HG02885 (cell line): ENCODE measurements around the gene TDRD12.
A peak's percentile ranks its signal among the peaks of the same experiment; 100 is the strongest.
"Not testable (repeated sequence)": the region's sequence is repeated elsewhere in the genome, so short reads cannot be mapped to it uniquely, and the experiment has no call there.

Experiments used
- ATAC-seq: cut with Tn5 transposase; IDR thresholded peaks from one replicate; pipeline ENCODE4 v1.9.1; 2021; ENCODE audit warnings: mild to moderate bottlenecking; ENCODE audit not compliant: unreplicated experiment, poor library complexity

TDRD12 gene

DNA sequence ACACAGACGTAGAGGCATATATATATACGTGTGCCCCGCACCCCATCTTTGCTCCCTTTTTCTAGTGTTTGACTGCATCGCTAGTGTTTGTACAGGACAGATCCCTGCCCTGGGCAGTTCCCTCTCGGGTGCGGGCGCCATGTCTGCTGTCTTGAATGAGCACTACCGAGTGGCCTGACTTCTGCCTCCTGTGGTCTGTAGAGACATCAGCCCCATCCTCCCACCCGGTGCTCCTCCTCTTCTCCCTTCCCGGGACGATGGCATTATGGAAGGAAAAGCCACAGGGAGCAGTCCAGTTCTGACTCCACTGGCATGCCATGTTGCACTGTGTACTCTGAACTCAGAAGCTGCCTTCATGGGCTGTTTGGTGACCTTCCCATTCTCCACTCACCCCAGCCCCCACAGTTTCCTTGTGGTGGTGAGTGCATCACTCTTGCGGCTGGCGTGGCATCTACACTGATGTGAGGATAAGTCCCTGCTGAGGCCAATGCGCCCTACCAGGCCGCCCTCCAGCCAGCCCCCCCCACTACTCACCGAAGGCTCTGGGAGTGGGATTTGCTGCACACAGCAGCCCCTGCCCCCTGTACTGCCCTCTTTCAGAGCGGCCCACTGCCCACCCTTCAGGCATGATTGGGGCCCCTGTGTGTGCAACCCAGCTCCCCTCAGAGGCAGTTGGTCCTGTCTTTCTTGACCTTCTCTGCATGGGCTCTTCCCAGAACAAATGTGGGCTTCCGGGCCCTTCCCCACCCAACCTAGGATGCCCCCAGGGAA lies 25.2 kb downstream of the TDRD12 start:
- no peak for ATAC-seq

DNA sequence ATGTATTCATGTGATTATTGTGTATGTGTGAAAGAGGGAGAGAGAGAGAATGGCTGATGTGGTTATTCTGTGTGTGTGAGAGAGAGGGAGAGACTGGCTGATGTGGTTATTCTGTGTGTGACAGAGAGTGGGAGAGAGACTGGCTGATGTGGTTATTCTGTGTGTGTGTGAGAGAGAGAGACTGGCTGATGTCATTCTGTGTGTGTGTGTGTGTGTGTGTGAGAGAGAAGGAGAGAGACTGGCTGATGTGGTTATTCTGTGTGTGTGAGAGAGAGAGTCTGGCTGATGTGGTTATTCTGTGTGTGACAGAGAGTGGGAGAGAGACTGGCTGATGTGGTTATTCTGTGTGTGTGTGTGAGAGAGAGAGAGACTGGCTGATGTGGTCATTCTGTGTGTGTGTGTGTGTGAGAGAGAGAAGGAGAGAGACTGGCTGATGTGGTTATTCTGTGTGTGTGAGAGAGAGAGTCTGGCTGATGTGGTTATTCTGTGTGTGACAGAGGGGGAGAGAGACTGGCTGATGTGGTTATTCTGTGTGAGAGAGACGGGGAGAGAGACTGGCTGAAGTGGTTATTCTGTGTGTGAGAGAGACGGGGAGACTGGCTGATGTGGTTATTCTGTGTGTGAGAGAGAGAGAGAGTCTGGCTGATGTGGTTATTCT lies 26.2 kb downstream of the TDRD12 start:
- ATAC-seq = not testable (repeated sequence)

DNA sequence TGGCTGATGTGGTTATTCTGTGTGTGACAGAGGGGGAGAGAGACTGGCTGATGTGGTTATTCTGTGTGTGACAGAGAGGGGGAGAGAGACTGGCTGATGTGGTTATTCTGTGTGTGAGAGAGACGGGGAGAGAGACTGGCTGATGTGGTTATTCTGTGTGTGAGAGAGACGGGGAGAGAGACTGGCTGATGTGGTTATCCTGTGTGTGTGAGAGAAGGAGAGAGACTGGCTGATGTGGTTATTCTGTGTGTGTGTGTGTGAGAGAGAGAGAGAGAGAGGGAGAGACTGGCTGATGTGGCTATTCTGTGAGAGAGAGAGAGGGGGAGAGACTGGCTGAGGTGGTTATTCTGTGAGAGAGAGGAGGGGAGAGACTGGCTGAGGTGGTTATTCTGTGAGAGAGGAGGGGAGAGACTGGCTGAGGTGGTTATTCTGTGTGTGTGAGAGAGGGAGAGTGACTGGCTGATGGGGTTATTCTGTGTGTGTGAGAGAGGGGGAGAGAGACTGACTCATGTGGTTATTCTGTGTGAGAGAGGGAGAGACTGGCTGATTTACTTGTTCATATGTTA lies 27.1 kb downstream of the TDRD12 start:
- peak; percentile 59 for ATAC-seq

DNA sequence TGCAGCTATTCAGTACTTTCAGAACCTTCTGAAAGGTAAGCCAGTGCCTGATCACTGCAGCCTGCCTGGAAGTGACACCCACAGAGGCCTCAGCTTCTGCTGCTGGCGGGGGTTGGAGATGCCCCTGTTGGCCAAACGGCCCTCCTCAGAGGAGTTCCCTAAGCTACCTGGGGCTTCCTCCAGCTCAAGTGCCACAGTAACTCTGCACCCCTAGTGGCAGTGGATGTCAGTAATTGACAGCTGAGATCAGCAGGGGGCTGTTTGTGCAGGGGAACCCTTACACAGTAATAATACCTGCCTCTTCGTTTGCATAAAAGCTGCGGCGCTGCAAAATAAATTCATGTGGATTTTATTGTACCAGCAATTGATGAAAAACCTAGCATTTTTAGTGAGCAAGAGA lies 28.9 kb downstream of the TDRD12 start:
- ATAC-seq = no peak

GRCh38 chr19:32748948-32749347 lies 29.4 kb downstream of the TDRD12 start:
- ATAC-seq = no peak

DNA sequence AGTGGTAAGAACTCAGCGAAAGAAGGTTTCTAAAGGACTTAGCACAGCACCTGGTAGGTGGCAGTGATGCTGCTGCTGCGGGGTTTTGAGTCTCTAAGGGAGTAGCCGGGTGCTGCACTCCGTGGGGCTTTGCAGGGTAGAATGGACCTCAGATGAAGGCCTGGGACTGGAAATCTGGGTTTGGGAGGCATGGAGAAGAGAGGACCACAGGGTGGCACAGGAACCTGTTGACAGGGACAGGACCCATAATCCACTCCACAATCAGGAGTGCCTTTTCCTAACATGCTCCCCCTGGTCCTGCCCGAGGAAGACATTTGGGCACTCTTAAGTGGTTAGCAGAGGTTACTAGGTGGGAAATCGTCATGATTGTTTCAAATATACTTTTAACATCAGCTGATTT lies 29.8 kb downstream of the TDRD12 start:
- no peak for ATAC-seq

- ATAC-seq = no peak
These were observed 31.0 kb downstream of the TDRD12 start for GRCh38 chr19:32750441-32751055.

DNA sequence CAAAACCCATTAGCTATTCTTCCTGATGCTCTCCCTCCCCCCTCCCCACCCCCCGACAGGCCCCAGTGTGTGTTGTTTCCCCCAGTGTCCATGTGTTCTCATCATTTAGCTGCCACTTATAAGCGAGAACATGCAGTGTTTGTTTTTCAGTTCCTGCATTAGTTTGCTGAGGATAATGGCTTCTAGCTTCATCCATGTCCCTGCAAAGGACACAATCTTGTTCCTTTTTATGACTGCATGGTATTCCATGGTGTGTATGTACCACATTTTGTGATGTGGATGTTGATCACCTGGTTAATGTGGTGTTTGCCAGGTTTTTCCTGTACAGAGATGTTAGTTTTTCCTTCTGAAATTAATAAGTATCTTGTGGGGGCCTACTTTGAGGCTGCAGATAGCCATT lies 31.5 kb downstream of the TDRD12 start:
- ATAC-seq = no peak

GRCh38 chr19:32757189-32757588 lies 37.6 kb downstream of the TDRD12 start:
- no peak for ATAC-seq

GRCh38 chr19:32765365-32765764 lies 45.8 kb downstream of the TDRD12 start:
- not testable (repeated sequence) for ATAC-seq

- no peak for ATAC-seq
These were observed 48.5 kb downstream of the TDRD12 start for GRCh38 chr19:32767951-32768679.

- ATAC-seq = no peak
These were observed 52.0 kb downstream of the TDRD12 start for GRCh38 chr19:32771596-32771995.

- no peak for ATAC-seq
These were observed 53.6 kb downstream of the TDRD12 start for GRCh38 chr19:32773126-32773525.

GRCh38 chr19:32779082-32779481 lies 59.5 kb downstream of the TDRD12 start:
- ATAC-seq = no peak

DNA sequence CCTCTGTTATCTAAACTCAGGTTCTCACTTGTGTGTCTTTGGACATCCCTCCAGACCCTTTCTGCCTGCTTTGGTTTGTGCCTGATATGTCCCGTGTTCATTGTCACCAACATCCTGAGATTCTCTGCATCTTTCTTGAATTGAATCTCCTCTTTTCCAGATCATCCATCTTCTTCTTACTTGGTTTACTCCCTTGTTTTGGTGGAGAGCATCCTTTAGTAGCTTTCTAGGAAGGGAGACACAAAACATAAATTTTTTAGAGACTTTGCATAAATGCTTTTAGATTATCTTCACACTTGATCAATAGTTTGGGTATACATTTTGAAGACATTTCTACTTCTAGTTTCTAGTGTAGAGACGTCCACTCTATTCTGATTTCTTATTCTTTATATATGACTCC lies 61.7 kb downstream of the TDRD12 start:
- ATAC-seq = no peak

GRCh38 chr19:32782089-32782488 lies 62.5 kb downstream of the TDRD12 start:
- ATAC-seq = not testable (repeated sequence)

DNA sequence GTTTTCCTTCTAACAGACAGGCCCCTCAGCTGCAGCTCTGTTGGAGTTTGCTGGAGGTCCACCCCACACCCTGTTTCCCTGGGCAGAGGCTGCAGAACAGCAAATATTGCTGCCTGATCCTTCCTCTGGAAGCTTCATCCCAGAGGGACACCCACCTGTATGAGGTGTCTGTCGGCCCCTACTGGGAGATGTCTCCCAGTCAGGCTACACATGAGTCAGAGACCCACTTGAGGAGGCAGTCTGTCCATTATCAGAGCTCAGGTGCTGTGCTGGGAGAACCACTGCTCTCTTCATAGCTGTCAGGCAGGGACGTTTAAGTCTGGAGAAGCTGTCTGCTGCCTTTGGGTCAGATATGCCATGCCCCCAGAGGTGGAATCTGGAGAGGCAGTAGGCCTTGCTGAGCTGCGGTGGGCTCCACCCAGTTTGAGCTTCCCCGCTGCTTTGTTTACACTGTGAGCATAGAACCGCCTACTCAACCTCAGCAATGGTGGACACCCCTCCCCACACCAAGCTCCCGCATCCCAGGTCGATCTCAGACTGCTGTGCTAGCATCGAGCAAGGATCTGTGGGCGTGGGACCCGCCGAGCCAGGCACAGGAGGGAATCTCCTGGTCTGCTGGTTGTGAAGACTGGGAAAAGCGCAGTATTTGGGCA lies 67.7 kb downstream of the TDRD12 start:
- not testable (repeated sequence) for ATAC-seq

DNA sequence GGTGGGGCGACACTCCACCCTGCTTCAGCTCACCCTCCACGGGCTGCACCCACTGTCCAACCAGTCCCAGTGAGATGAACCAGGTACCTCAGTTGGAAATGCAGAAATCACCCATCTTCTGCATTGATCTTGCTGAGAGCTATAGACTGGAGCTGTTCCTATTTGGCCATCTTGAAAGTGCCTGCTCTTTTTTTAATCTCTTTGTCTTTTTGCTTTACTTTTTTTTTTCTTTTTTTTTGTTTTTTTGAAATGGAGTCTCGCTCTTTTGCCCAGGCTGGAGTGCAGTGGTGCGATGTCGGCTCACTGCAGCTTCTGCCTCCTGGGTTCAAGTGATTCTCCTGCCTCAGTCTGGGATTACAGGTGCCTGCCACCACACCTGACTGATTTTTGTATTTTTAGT lies 68.3 kb downstream of the TDRD12 start:
- not testable (repeated sequence) for ATAC-seq

GRCh38 chr19:32789429-32789828 lies 69.9 kb downstream of the TDRD12 start:
- no peak for ATAC-seq

GRCh38 chr19:32798201-32798600 lies 78.6 kb downstream of the TDRD12 start:
- no peak for ATAC-seq
